GM18507 (cell line): Measurements from ENCODE around the gene PTPN23.

Source experiments
- DNase-seq: peaks from one replicate; pipeline ENCODE4 v3.0.0; 2011; ENCODE audit warnings: low read depth; ENCODE audit not compliant: insufficient read length; ENCODE audit errors: extremely low spot score
- FAIRE-seq: peaks from 2 replicates; lab custom pipeline; 2011; peaks lifted over from hg19 to GRCh38; lab: Jason Lieb, UNC

Gene PTPN23

GRCh38 chr3:47404955-47405790 is 24.4 kb downstream of the PTPN23 start:
- no peak for DNase-seq
- no peak for FAIRE-seq

DNA sequence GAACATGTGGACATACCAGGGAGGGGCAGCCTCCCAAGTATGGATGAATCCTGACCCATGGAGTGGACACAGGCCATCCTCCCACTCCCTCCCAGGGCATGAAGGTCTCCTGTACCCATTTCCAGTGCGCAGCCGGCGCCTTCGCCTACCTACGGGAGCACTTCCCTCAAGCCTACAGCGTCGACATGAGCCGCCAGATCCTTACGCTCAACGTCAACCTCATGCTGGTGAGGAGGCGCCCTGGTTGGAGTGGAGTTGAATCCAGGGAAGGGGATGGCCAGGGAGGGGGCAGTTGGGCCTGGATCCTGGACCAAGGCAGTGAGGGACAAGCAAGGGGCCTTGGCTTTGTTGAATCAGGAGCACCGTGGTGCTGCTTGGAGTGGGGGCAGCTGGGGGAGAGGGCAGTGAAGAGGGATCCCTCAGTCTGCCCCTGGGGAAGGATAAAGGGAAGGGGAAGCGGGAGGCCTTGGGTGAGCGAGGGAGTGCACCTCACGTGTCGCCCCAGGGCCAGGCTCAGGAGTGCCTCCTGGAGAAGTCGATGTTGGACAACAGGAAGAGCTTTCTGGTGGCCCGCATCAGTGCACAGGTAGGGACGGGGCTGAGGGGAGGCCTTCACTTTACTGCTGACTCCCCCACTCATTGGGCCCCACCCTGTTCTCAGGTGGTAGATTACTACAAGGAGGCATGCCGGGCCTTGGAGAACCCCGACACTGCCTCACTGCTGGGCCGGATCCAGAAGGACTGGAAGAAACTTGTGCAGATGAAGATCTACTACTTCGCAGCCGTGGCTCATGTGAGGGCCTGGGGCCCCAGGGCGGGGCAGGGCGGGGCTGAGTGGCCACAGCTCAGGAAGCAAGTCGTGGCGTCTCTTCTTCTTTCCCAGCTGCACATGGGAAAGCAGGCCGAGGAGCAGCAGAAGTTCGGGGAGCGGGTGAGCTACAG is 25.3 kb downstream of the PTPN23 start:
- DNase-seq: no peak
- no peak for FAIRE-seq

DNA sequence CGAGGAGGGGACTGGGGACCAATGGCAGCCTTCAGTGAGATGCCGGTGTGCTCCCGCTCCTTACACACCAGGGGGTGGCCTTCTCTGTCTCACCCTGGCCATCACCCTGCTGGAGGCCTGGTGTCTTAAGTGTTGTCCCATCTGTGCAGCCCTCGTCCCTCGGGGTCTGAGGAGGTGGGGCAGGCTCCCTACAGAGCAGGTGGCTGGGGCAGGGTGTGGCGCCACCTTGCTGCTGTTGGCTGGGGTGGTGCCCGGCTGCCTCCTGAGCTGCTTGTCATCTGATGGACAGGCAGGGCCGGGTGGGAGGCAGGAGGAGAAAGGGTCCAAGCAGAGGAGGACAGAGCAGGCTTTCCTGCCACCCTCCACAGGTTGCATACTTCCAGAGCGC is 25.9 kb downstream of the PTPN23 start:
- FAIRE-seq (no peak), DNase-seq (no peak)

- no peak for FAIRE-seq
- DNase-seq: no peak
These were observed 26.4 kb downstream of the PTPN23 start for GRCh38 chr3:47407237-47407636.

GRCh38 chr3:47407896-47408838 is 27.3 kb downstream of the PTPN23 start:
- no peak for FAIRE-seq
- no peak for DNase-seq

- no peak for FAIRE-seq
These were observed 28.0 kb downstream of the PTPN23 start for GRCh38 chr3:47408839-47409229.

DNA sequence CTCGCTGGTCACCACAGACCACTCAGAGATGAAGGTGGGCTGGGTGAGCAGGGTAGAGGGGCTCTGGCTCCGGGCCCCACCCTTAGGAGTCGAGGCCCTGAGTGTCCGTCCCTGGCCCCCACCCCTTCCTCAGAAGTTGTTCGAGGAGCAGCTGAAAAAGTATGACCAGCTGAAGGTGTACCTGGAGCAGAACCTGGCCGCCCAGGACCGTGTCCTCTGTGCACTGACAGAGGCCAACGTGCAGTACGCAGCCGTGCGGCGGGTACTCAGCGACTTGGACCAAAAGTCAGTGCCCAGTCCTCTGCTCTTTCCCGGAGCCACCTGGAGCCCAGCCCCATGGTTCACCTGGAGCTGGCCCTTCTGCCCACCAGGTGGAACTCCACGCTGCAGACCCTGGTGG is 28.5 kb downstream of the PTPN23 start:
- FAIRE-seq: no peak
- no peak for DNase-seq

More at GRCh38 chr3:47408839-47409229, 28.0 kb downstream of the PTPN23 start:
- DNase-seq: no peak

- no peak for DNase-seq
- FAIRE-seq: no peak
These were observed 29.0 kb downstream of the PTPN23 start for GRCh38 chr3:47409688-47410416.

DNA sequence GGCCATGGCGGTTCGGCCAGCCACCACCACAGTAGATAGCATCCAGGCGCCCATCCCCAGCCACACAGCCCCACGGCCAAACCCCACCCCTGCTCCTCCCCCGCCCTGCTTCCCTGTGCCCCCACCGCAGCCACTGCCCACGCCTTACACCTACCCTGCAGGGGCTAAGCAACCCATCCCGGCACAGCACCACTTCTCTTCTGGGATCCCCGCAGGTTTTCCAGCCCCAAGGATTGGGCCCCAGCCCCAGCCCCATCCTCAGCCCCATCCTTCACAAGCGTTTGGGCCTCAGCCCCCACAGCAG is 29.5 kb downstream of the PTPN23 start:
- FAIRE-seq (no peak), DNase-seq (no peak)

GRCh38 chr3:47410801-47411646 is 30.2 kb downstream of the PTPN23 start:
- FAIRE-seq (no peak), DNase-seq (no peak)

GRCh38 chr3:47411696-47412452 is 31.1 kb downstream of the PTPN23 start:
- FAIRE-seq (no peak), DNase-seq (no peak)

DNA sequence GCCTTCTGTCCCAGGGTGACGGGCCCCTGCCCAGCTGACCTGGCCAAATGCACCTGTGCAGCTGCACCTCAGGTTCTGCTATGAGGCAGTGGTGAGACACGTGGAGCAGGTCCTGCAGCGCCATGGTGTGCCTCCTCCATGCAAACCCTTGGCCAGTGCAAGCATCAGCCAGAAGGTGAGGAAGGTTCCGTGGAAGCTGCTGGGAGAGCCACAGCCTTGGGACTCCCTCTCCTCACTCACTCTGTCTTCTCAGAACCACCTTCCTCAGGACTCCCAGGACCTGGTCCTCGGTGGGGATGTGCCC is 31.6 kb downstream of the PTPN23 start:
- no peak for FAIRE-seq
- DNase-seq: no peak

DNA sequence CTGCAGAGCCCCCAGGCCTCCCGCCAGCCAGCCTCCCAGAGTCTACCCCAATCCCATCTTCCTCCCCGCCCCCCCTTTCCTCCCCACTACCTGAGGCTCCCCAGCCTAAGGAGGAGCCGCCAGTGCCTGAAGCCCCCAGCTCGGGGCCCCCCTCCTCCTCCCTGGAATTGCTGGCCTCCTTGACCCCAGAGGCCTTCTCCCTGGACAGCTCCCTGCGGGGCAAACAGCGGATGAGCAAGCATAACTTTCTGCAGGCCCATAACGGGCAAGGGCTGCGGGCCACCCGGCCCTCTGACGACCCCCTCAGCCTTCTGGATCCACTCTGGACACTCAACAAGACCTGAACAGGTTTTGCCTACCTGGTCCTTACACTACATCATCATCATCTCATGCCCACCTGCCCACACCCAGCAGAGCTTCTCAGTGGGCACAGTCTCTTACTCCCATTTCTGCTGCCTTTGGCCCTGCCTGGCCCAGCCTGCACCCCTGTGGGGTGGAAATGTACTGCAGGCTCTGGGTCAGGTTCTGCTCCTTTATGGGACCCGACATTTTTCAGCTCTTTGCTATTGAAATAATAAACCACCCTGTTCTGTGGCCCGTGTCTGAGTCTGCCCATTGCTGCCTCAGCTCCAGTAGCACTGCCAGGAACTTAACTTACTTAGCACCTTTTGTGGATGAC is 32.2 kb downstream of the PTPN23 start:
- FAIRE-seq (no peak), DNase-seq (no peak)

DNA sequence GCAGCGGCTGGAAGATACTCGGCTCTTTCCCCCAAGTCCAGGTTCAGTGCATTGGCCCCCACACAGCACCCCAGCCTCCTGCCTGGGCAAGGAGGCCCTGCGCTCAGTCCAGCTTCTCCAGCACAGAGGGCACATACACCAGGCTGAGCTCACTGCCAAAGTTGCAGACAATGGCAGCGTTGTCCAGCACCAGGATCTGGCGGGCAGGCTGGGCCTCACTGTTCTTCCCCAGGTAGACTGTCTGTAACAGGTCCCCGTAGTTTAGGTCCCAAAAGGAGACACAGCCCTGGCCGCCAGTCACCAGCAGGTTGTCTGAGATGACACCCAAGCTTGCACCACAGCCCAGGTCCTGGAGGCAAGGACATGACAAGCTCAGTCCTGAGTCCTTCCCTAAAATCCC is 32.9 kb downstream of the PTPN23 start:
- FAIRE-seq (no peak), DNase-seq (no peak)

DNA sequence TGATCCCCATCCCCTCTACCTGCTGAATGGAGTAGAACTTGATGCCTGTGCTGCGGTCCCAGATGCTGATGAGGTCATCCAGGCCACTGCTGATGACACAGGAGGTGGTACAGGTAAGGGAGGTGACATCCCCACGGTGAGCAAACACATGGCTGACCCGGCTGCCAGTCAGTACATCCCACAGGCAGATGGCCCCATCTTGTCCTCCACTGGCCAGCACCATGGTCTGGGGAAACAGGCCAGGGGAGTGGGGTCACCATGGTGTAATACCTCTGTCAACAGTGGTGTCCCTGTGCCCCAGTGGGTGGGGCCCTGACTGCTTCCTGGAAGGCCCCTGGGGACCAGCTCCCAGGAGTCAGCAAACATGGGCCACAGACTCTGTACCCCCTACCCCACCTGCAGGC is 33.3 kb downstream of the PTPN23 start:
- DNase-seq (no peak), FAIRE-seq (no peak)

DNA sequence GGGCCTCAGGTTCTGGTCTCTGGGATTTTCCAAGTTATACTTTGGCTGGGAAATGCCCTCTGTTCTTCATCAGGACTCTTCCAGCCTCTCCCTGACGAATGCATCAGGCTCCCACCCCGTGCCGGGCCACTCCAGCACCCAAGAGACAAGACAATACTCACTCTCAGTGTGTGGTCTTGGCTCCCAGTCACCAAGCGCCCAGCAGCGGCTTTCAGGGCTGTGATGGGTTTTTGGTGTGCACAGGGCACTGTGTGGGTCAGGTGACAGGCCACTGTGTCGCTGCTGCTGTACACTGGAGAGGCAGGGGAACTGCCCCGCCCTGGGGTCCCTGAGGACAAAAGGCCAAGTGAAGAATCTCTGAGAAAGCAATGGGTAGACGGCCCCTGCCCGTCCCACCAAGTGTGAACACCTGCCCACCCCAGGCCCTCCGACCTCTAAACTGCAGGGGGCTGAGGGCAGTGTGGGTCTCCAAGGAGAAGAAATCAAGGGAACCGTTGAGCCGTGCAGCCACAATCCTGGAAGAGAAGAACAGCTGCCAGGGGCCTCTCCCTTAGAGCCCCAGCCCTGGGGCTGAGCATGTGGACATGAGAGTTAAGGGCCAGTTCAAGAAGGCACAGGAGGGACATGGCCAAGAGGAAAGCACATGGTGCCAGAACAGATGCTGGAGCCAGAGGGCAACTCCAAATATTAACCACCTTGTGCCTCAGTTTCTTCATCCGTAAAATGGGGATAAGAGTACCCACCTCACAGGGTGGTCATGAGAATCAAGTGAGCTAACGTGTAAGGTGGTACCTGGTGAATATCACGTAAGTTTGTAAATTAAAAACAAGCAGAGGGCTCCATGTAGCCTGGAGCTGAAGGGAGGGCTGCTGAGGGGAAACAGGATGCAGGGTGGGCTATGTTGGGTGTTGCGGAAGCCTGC is 34.1 kb downstream of the PTPN23 start:
- DNase-seq (no peak), FAIRE-seq (no peak)
